Stimulated activated CD4-positive, alpha-beta T cell treated with anti-CD3 and anti-CD28 coated beads, Interleukin-4, amount 100 ng/mL, for 1 hour (primary cell): ENCODE results near the gene CDC37L1.

Source experiments
- DNase-seq: peaks from one replicate; pipeline ENCODE4 v3.0.0-alpha.2; 2020

Gene CDC37L1

GRCh38 chr9:4669890-4670289 lies 9.5 kb upstream of the CDC37L1 start:
- DNase-seq, result no peak

GRCh38 chr9:4670591-4670990 lies 8.8 kb upstream of the CDC37L1 start:
- DNase-seq, result no peak

- DNase-seq, result no peak
Observed at GRCh38 chr9:4671737-4672136, 7.6 kb upstream of the CDC37L1 start.

GRCh38 chr9:4674783-4675182 lies 4.6 kb upstream of the CDC37L1 start:
- DNase-seq, result no peak

GRCh38 chr9:4677392-4677791 lies 2.0 kb upstream of the CDC37L1 start:
- no peak for DNase-seq

- DNase-seq, result no peak
Observed at GRCh38 chr9:4678679-4679267, 596 bp upstream of the CDC37L1 start.

- no peak for DNase-seq
Observed at GRCh38 chr9:4680173-4680525, 780 bp downstream of the CDC37L1 start.

GRCh38 chr9:4680750-4681149 lies 1.4 kb downstream of the CDC37L1 start:
- no peak for DNase-seq

- no peak for DNase-seq
Observed at GRCh38 chr9:4684820-4685219, 5.5 kb downstream of the CDC37L1 start.

- DNase-seq, result no peak
Observed at GRCh38 chr9:4686112-4686511, 6.7 kb downstream of the CDC37L1 start.

- no peak for DNase-seq
Observed at GRCh38 chr9:4686584-4686983, 7.2 kb downstream of the CDC37L1 start.

GRCh38 chr9:4689021-4689420 lies 9.7 kb downstream of the CDC37L1 start:
- no peak for DNase-seq

GRCh38 chr9:4689687-4690104 lies 10.3 kb downstream of the CDC37L1 start:
- DNase-seq, result peak; percentile 10

GRCh38 chr9:4690144-4690543 lies 10.8 kb downstream of the CDC37L1 start:
- DNase-seq, result no peak

- no peak for DNase-seq
Observed at GRCh38 chr9:4691795-4692194, 12.4 kb downstream of the CDC37L1 start.

- DNase-seq, result no peak
Observed at GRCh38 chr9:4700091-4700490, 20.7 kb downstream of the CDC37L1 start.

GRCh38 chr9:4700932-4701331 lies 21.6 kb downstream of the CDC37L1 start:
- DNase-seq, result no peak

- DNase-seq, result no peak
Observed at GRCh38 chr9:4701526-4701925, 22.2 kb downstream of the CDC37L1 start.

GRCh38 chr9:4704129-4704528 lies 24.8 kb downstream of the CDC37L1 start:
- DNase-seq, result no peak

GRCh38 chr9:4706021-4706420 lies 26.7 kb downstream of the CDC37L1 start:
- DNase-seq, result no peak

GRCh38 chr9:4706971-4707622 lies 27.7 kb downstream of the CDC37L1 start:
- no peak for DNase-seq

GRCh38 chr9:4709380-4709779 lies 30.0 kb downstream of the CDC37L1 start:
- no peak for DNase-seq

- no peak for DNase-seq
Observed at GRCh38 chr9:4713849-4714248, 34.5 kb downstream of the CDC37L1 start.

GRCh38 chr9:4714266-4715016 lies 35.1 kb downstream of the CDC37L1 start:
- no peak for DNase-seq
